ENCODE data around the gene XIAP.
A peak's percentile ranks its signal among the peaks of the same experiment; 100 is the strongest.
"Not testable (repeated sequence)": the region's sequence is repeated elsewhere in the genome, so short reads cannot be mapped to it uniquely, and the experiment has no call there.

XIAP gene

GRCh38 chrX:123859846-123860838 is at the start of gene XIAP:
Gene XIAP, plus strand, starts transcription at chrX:123860053. Its CDS starts 25,610 bp downstream, at chrX:123885663.
- DNase-seq (ENCODE audit: low spot score) = peak; percentile 56

- DNase-seq (ENCODE audit: low spot score) = no peak
Observed at GRCh38 chrX:123814343-123814742, 45.5 kb upstream of the XIAP start.

- DNase-seq (ENCODE audit: low spot score) = not testable (repeated sequence)
Observed at GRCh38 chrX:123814934-123815394, 44.9 kb upstream of the XIAP start.

DNA sequence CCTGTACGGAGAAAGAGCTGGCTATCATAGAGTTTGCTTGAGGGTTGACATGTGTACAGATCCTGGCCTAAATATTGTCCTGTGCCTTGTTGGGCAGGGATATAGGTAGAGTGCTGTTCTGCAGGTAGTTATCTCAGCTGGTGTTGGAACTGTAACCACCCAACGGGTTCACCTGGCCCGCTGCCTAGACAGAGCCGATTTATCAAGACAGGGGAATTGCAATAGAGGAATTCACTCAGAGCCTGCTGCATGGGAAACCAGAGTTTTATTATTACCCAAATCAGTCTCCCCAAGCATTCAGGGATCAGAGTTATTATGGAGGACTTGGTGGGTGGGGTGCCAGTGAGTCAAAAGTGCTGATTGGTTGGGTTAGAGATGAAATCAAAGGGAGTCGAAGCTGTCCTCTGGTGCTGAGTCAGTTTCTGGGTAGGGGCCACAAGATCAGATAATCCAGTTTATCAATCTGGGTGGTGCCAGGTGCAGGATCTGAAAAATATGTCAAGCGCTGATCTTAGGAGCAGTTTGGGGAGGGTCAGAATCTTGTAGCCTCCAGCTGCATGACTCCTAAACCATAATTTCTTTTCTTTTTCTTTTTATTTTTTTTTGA is 42.5 kb upstream of the XIAP start:
- DNase-seq (ENCODE audit: low spot score) = no peak

DNA sequence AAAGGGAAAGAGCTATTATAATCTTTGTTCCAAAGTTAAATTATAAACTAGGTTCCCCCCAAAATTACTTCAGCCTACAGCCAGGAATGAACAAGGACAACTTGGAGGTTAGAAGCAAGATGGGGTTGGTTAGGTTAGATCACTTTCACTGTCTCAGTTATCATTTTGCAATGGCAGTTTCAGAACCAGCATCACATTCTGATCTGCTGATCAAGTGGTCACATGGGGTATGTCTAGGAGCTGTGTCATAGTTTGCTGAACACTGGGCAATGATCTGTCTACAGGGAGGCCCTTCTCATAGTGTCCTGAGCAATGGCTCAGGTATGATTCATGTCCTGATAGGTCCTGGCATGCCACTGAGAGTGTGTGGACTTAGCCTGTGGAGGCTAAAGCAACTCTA is 41.6 kb upstream of the XIAP start:
- DNase-seq (ENCODE audit: low spot score) = no peak

GRCh38 chrX:123822965-123823364 is 36.9 kb upstream of the XIAP start:
- no peak for DNase-seq (ENCODE audit: low spot score)

GRCh38 chrX:123830309-123830708 is 29.5 kb upstream of the XIAP start:
- DNase-seq (ENCODE audit: low spot score) = no peak

DNA sequence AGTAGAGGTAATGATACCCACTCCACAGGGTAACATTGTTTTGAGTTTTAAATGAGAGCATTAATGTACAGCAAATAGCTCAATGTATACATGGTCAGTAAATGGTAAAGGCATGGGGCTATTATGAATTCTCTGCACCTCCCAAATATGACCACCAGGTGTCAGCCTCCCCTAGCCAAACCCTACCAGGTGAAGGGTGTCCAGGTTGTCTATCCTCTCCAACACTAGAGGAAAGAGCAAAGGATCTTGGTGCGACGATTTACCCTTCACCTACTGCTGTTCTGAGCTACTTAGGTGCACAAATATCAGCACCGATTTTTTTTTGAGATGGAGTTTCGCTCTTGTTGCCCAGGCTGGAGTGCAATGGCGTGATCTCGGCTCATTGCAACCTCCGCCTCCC is 26.5 kb upstream of the XIAP start:
- peak; percentile 68 for DNase-seq (ENCODE audit: low spot score)

DNA sequence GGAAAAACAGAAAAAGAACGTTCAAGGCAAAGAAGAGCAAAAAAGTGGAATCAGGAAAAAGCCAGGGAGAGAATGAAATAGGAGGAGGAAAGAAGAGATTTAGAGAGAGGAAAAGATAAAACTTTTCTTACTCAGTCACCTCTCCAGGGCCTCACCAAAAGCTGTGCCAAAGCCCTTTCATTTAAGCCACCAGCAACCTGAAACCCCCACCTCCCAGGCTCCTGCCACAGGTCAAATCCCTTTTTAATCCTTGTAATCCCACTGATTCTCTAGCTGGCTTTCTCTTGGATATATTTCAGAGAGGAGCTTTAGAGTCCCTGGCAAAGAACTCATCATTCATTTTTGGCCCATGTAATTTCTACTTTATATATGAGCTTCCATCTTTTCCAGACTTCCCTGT is 25.7 kb upstream of the XIAP start:
- no peak for DNase-seq (ENCODE audit: low spot score)

- no peak for DNase-seq (ENCODE audit: low spot score)
Observed at GRCh38 chrX:123835661-123836371, 24.0 kb upstream of the XIAP start.

DNA sequence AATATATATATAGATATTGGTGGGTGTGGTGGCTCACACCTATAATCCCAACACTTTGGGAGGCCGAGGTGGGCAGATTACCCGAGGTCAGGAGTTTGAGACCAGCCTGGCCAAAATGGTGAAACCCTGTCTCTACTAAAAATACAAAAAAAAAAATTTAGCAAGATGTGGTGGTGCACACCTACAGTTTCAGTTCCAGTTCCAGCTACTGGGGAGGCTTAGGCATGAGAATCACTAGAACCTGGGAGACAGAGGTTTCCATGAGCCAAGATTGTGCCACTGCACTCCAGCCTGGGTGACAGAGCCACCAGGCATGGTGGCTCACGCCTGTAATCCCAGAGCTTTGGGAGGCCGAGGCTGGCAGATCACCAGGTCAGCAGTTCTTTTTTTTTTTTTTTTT is 14.7 kb upstream of the XIAP start:
- not testable (repeated sequence) for DNase-seq (ENCODE audit: low spot score)

DNA sequence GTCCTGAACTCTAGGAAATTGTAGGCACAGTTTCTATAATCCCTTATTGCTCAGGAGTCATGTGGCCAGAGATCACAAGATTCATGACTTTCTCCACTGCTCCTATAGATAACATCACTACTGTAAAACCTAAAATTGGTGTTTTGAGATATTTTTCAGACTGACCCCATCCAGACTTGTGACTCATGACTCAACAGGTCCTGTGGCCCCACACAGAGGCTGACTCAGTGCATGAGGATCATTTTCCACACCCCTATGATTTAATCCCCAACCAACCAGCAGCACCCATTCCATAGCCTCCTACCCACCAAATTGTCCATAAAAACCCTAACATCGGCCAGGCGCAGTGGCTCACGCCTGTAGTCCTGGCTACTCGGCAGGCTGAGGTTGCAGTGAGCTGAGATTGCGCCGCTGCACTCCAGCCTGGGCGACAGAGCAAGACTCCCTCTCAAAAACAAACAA is 13.2 kb upstream of the XIAP start:
- DNase-seq (ENCODE audit: low spot score) = no peak

DNA sequence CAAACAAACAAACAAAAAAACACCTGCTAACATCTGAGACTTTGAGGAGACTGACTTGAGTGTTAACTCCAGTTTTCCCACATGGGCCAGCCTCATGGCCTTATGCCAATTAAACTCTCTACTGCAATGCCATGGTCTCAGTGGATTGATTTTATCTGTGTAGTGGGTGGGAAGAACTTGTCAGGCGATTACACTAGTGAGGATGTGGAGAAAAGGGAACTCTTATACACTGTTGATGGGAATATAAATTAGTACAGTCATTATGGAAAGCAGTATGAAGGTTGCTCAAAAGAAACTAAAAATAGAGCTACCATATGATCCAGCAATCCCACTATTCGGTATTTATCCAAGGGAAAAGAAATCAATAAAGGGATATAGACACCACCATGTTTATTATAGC is 12.8 kb upstream of the XIAP start:
- no peak for DNase-seq (ENCODE audit: low spot score)

- no peak for DNase-seq (ENCODE audit: low spot score)
Observed at GRCh38 chrX:123849096-123849495, 10.8 kb upstream of the XIAP start.

DNA sequence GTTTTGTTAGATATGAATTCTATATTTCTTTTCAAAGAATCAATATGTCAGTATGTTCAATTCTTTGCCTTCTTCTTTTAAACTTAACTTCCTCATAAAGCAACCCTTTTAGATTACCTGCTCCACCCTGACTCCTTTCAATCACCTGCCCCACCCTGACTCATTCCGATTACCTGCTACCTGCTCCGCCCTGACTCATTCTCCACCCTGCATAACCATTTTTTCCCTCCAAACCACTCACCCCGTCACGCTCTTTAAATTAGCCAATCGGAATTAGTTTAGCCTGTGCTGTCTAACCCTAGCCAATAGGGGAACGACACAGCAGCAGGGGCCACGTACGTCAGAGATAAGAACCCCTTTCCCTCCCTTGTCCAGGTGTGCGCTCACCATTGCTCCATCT is 9.9 kb upstream of the XIAP start:
- not testable (repeated sequence) for DNase-seq (ENCODE audit: low spot score)

GRCh38 chrX:123851079-123851478 is 8.8 kb upstream of the XIAP start:
- no peak for DNase-seq (ENCODE audit: low spot score)

- no peak for DNase-seq (ENCODE audit: low spot score)
Observed at GRCh38 chrX:123854329-123854728, 5.5 kb upstream of the XIAP start.

DNA sequence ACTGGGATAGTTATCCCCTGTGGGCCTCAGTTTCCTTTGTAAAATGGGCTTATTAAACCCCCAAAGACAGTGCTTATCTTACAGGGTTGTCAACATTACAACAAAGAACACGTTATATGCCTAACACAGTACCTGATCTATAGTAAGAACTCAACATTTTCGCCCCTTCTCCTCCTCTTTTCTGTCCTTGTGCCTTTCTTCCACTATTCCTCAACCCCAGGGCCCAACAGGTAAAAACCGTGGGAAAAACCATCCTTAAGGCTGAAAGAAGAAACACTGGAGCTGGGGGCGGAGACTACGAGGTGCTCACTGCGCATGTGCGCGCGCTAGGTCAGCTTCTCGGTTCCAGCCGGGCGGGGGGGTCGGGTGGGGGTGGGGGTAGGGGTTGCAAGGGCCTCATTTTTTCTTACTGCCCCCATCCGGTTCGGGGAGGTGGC is 426 bp upstream of the XIAP start:
- no peak for DNase-seq (ENCODE audit: low spot score)

DNA sequence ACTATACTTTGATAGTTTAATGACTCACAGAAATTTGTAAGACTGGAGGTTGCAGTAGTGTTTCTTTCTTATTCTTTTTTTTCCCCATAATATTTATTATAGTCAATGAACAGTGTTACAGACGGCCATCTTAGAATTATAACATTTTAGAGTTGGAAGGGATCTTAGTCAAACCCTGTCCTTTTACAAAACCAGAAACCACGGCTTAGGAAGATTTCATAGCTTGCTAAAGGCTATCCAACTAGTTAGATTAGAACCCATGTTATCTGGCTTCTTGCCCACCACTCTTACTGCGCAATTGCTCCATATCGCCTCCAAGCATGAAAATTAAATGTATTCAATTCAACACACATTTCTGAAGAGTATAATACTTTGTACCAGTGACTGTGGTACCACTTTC is 1.1 kb downstream of the XIAP start:
- no peak for DNase-seq (ENCODE audit: low spot score)

GRCh38 chrX:123869488-123869887 is 9.6 kb downstream of the XIAP start:
- DNase-seq (ENCODE audit: low spot score) = no peak

DNA sequence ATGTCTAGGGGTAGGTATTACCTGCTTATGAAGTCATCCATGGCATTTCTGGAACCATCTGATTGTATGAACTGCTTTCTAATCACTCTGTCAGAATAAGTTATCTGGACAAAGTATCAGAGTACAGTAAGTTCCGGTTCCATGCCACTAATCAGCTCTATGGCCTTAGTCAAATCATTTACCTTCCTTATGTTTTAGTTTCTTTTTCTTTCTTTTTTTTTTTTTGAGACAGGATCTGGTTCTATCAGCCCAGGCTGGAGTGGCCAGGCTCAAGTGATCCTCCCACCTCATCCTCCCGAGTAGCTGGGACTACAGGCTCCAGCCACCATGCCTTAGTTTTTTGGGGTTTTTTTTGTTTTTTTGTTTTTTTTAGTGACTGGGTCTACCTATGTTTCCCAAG is 11.5 kb downstream of the XIAP start:
- DNase-seq (ENCODE audit: low spot score) = no peak

GRCh38 chrX:123873956-123874355 is 14.1 kb downstream of the XIAP start:
- no peak for DNase-seq (ENCODE audit: low spot score)

Data from CD4-positive, alpha-beta T cell treated with Interleukin-15 for 4 hours (primary cell).